PC-3 (cell line): ENCODE data around the gene ISLR2. TPM values are rescaled to one million over a fixed set of nuclear protein-coding genes. Genes with fewer than 3 reads are reported as not detected.

Source experiments
- ATAC-seq: fragments of 200-7000 bp; cut with Tn5 transposase; 2 replicates; pipeline ENCODE4 v1.9.1; 2020; ENCODE audit warnings: mild to moderate bottlenecking, moderate library complexity
- BruUV-seq: library from RNA; stranded (reverse); fragments of 400-500 nt; replicated peaks from 2 replicates; lab custom pipeline; 2021; lab: Mats Ljungman, UMichigan
- CTCF ChIA-PET: fragments of 300-600 bp; sonication (Branson Sonifier 250); formaldehyde crosslinking; loops from one replicate; lab custom pipeline; 2022; ENCODE audit warnings: antibody characterized with exemption; lab: Charles Lee
- POLR2A ChIA-PET: fragments of 300-600 bp; sonication (Branson Sonifier 250); formaldehyde crosslinking; loops from one replicate; lab custom pipeline; 2022; ENCODE audit warnings: antibody characterized with exemption; ENCODE audit not compliant: unreplicated experiment; lab: Charles Lee
- DNase-seq: peaks from one replicate; pipeline ENCODE4 v3.0.0-alpha.2; 2015
- H2AFZ ChIP-seq: fragments of 300-600 bp; sonication (generic); 2 replicates; pipeline ENCODE4 v1.6.0; 2016; ENCODE audit warnings: antibody characterized with exemption, low read length
- H3F3A ChIP-seq: fragments of 300-600 bp; sonication (generic); one replicate; pipeline ENCODE4 v1.6.0; 2017; ENCODE audit warnings: antibody characterized with exemption, low read length, control low read depth, mild to moderate bottlenecking; ENCODE audit not compliant: unreplicated experiment
- H3K27ac ChIP-seq: fragments of 300-600 bp; sonication (generic); 2 replicates; pipeline ENCODE4 v1.5.1; 2016; ENCODE audit warnings: mild to moderate bottlenecking, low read length
- H3K27me3 ChIP-seq: fragments of 300-600 bp; sonication (generic); 2 replicates; pipeline ENCODE4 v1.6.1; 2016; ENCODE audit warnings: low read length, mixed read lengths
- H3K36me3 ChIP-seq: fragments of 300-600 bp; sonication (generic); 2 replicates; pipeline ENCODE4 v1.6.1; 2016; ENCODE audit warnings: low read depth, mixed run types, low read length, mixed read lengths
- H3K4me1 ChIP-seq: fragments of 300-600 bp; sonication (generic); 2 replicates; pipeline ENCODE4 v1.5.1; 2016; ENCODE audit warnings: low read length; ENCODE audit not compliant: insufficient read depth
- H3K4me2 ChIP-seq: fragments of 300-600 bp; sonication (generic); 2 replicates; pipeline ENCODE4 v1.6.0; 2016; ENCODE audit warnings: low read length
- H3K4me3 ChIP-seq: fragments of 300-600 bp; sonication (generic); 2 replicates; pipeline ENCODE4 v1.5.1; 2016; ENCODE audit warnings: mild to moderate bottlenecking, low read length, mixed read lengths
- H3K79me2 ChIP-seq: fragments of 300-600 bp; sonication (generic); 2 replicates; pipeline ENCODE4 v1.6.1; 2017; ENCODE audit warnings: low read length, mixed read lengths
- H3K9ac ChIP-seq: fragments of 300-600 bp; sonication (generic); 2 replicates; pipeline ENCODE4 v1.6.0; 2016; ENCODE audit warnings: mild to moderate bottlenecking, low read length
- H3K9me2 ChIP-seq: fragments of 300-600 bp; sonication (generic); replicated peaks from 2 replicates; pipeline ENCODE4 v1.6.1; 2016; ENCODE audit warnings: mixed run types, low read length, mixed read lengths
- H3K9me3 ChIP-seq: fragments of 300-600 bp; sonication (generic); 2 replicates; pipeline ENCODE4 v1.6.1; 2016; ENCODE audit warnings: low read length, mixed read lengths
- H4K20me1 ChIP-seq: fragments of 300-600 bp; sonication (generic); 2 replicates; pipeline ENCODE4 v1.6.1; 2016; ENCODE audit warnings: low read length, mixed read lengths
- EZH2 ChIP-seq: fragments of 300-600 bp; sonication (generic); IDR thresholded peaks from one replicate; pipeline ENCODE4 v1.6.1; 2017; ENCODE audit warnings: antibody characterized with exemption, mild to moderate bottlenecking, low read length; ENCODE audit not compliant: unreplicated experiment
- EZH2phosphoT487 ChIP-seq: fragments of 300-600 bp; sonication (generic); IDR thresholded peaks from 2 replicates; pipeline ENCODE4 v1.6.1; 2018; ENCODE audit warnings: mild to moderate bottlenecking, antibody characterized with exemption, low read length, borderline replicate concordance
- intact Hi-C: fragments of 100-400 bp; cut with micrococcal nuclease; formaldehyde crosslinking; loops from 2 replicates; pipeline ENCODE4 v1.9.0; 2023
- total RNA-seq: library from RNA; depleted of rRNA; stranded (reverse); fragments of >200 nt; gene quantifications from 2 replicates; pipeline ENCODE4 v1.2.3, GENCODE V29; 2014
- TF ChIP-seq, protein P1 (sequence below): fragments of 300-600 bp; sonication (generic); conservative IDR thresholded peaks from 2 replicates; pipeline ENCODE4 v1.5.1; 2017; ENCODE audit warnings: antibody characterized with exemption, low read depth, mild to moderate bottlenecking, low read length

Gene ISLR2
- total RNA-seq, 1 experiment from 2014 or later, result 0.22 TPM

DNA sequence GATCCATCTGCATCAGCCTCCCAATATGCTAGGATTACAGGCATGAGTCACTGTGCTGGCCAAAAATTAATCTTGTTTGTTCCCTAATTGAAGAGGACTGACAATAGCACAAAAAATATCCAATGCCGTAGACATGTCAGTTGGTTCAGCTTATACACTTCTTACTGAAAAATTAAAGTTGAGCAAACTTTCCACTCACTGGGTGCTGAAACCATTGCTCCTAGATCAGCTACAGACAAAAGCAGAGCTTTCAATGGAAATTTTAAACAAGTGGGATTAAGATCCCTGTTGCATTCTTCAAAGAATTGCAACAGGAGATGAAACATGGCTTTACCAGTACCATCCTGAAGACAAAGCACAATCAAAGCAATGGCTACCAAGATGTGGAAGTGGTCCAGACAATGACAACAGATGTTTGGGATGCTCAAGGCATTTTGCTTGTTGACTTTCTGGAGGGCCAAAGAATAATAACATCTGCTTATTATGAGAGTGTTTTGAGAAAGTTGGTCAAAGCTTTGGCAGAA is 16.0 kb downstream of the ISLR2 start:
- no peak overlapping the region for H2AFZ ChIP-seq
- DNase-seq (no peak), ATAC-seq (no peak)
- CTCF ChIA-PET, result interaction anchor here (0.6 kb wide), 1 partner anchor 94 kb away, joined by 14 read pairs; no protein-coding TSS in a partner anchor
- no peak for TF ChIP-seq EZH2phosphoT487
- TF ChIP-seq, protein P1, sequence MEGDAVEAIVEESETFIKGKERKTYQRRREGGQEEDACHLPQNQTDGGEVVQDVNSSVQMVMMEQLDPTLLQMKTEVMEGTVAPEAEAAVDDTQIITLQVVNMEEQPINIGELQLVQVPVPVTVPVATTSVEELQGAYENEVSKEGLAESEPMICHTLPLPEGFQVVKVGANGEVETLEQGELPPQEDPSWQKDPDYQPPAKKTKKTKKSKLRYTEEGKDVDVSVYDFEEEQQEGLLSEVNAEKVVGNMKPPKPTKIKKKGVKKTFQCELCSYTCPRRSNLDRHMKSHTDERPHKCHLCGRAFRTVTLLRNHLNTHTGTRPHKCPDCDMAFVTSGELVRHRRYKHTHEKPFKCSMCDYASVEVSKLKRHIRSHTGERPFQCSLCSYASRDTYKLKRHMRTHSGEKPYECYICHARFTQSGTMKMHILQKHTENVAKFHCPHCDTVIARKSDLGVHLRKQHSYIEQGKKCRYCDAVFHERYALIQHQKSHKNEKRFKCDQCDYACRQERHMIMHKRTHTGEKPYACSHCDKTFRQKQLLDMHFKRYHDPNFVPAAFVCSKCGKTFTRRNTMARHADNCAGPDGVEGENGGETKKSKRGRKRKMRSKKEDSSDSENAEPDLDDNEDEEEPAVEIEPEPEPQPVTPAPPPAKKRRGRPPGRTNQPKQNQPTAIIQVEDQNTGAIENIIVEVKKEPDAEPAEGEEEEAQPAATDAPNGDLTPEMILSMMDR, result no peak
- TF ChIP-seq EZH2, result no peak
- H3K9me2 ChIP-seq, result no peaks in the 10 kb centered on the region
- no peaks in the 10 kb centered on the region for H3F3A ChIP-seq
- no peaks in the 10 kb centered on the region for H3K79me2 ChIP-seq
- H3K36me3 ChIP-seq, result no peaks in the 10 kb centered on the region
- no peak overlapping the region for H3K9ac ChIP-seq
- H3K27ac ChIP-seq, result no peak overlapping the region
- H3K4me3 ChIP-seq, result no peak overlapping the region
- no peaks in the 10 kb centered on the region for H3K9me3 ChIP-seq
- no peak overlapping the region for H3K4me2 ChIP-seq
- peaks cover 6% of the 10 kb centered on the region; the same call in 1 of the 2 replicates for H3K4me1 ChIP-seq
- intact Hi-C loops, result no loop called here
- no peaks in the 10 kb centered on the region for H4K20me1 ChIP-seq
- BruUV-seq, result no TSS peak
- POLR2A ChIA-PET, result no interaction called here
- peaks cover 4% of the 10 kb centered on the region; the same call in 1 of the 2 replicates for H3K27me3 ChIP-seq

DNA sequence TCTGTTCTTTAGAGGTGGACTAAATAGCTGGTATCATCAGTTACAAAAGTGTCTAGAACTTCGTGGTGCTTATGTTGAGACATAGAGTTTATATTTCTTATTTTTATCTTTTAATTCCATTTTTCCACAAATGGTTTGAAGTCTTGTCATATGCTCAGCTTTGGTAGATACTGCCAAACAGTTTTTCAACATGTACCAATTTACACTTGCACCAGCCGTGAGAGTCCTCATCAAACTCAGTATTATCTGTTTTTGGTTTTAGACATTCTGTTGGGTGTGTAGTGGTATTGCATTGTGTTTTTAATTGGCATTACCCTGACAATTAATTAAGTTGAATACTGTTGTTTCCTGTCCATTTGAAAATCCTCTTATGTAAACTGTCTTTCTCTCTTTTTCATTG is 16.7 kb downstream of the ISLR2 start:
- H3K4me1 ChIP-seq, result no peaks in the 10 kb centered on the region
- intact Hi-C loops, result no loop called here
- no peaks in the 10 kb centered on the region for H3K36me3 ChIP-seq
- no peak overlapping the region for H3K4me3 ChIP-seq
- ChIA-PET CTCF (no interaction called here), POLR2A (no interaction called here)
- ATAC-seq, result no peak
- no peak overlapping the region for H3K9ac ChIP-seq
- H3K9me2 ChIP-seq, result no peaks in the 10 kb centered on the region
- H3K9me3 ChIP-seq, result no peaks in the 10 kb centered on the region
- H3K79me2 ChIP-seq, result no peaks in the 10 kb centered on the region
- H3F3A ChIP-seq, result no peaks in the 10 kb centered on the region
- H3K27ac ChIP-seq, result no peak overlapping the region
- no peak overlapping the region for H2AFZ ChIP-seq
- DNase-seq, result no peak
- no TSS peak for BruUV-seq
- H4K20me1 ChIP-seq, result no peaks in the 10 kb centered on the region
- H3K4me2 ChIP-seq, result no peak overlapping the region
- peaks cover 4% of the 10 kb centered on the region; the same call in 1 of the 2 replicates for H3K27me3 ChIP-seq
- TF ChIP-seq, protein P1, result no peak
- TF ChIP-seq EZH2phosphoT487, result no peak

DNA sequence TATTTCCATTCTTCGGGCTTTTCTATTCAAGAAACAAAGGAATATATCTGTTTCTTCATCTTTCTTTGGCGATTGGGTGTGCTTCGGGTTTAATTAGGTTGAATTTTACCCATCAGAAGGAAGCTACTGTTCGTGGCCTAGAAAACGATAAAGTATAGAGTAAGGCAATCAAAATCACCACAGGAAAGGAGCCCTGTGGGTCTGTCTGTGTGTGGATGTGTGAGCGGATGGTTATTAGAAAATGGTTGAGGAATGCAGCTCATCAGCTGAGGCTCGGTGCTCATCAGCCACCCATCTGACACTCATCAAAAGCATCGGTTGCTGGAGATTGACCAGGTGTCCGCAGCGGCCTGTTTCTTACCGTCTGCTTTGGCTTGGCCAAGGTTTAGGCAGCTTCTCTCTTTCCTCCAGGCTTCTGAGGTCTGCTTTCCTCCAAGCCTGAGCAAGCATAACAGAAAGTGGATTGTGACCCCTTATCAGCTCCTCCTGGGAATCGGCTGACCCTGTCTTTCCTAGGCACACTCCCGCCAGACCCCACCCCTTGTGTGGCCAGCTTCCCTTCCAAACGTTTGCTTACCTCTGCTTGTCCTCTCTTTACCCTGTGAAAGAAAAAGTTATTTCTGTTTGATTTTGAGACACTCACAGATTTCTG is 25.5 kb downstream of the ISLR2 start:
- no peak for ATAC-seq
- Histone ChIP-seq H2AFZ (no peak overlapping the region), H3K4me3 (no peak overlapping the region), H3F3A (no peaks in the 10 kb centered on the region), H3K9me2 (no peaks in the 10 kb centered on the region), H3K27ac (no peak overlapping the region), H3K27me3 (no peaks in the 10 kb centered on the region), H3K36me3 (no peaks in the 10 kb centered on the region), H3K4me2 (no peak overlapping the region), H3K79me2 (no peaks in the 10 kb centered on the region), H4K20me1 (no peaks in the 10 kb centered on the region), H3K9ac (no peak overlapping the region), H3K4me1 (no peaks in the 10 kb centered on the region), H3K9me3 (no peaks in the 10 kb centered on the region)
- ChIA-PET CTCF (no interaction called here), POLR2A (no interaction called here)
- TF ChIP-seq EZH2phosphoT487 (no peak), EZH2 (no peak)
- TF ChIP-seq, protein P1, result no peak
- no TSS peak for BruUV-seq
- intact Hi-C loops, result no loop called here
- DNase-seq, result no peak
